B cell (primary cell): ENCODE results near the gene NEURL2. TPM values are rescaled to one million over a fixed set of nuclear protein-coding genes. Genes with fewer than 3 reads are reported as not detected.

ENCODE experiments used
- ATAC-seq: fragments of 200-7000 bp; cut with Tn5 transposase; one replicate; pipeline ENCODE4 v1.10.0; 2021; ENCODE audit warnings: low read depth, mild to moderate bottlenecking, moderate number of reproducible peaks, moderate library complexity
- CTCF ChIA-PET: fragments of 350-600 bp; sonication (Branson Sonifier 250); formaldehyde crosslinking; loops from one replicate; lab custom pipeline; 2021; ENCODE audit warnings: antibody characterized with exemption, inconsistent platforms; lab: Charles Lee
- POLR2A ChIA-PET: fragments of 350-600 bp; sonication (Branson Sonifier 250); formaldehyde crosslinking; loops from one replicate; lab custom pipeline; 2021; ENCODE audit warnings: antibody characterized with exemption; lab: Charles Lee
- DNase-seq: peaks from one replicate; pipeline ENCODE4 v3.0.0; 2013
- H2AFZ ChIP-seq: 2 replicates; pipeline ENCODE4 v1.6.1; 2012; ENCODE audit warnings: mild to moderate bottlenecking, low read depth, low read length; ENCODE audit not compliant: insufficient read depth, poor library complexity, severe bottlenecking
- H3K27ac ChIP-seq, 2 donors: 1 replicate in 1 of 2; 2 replicates in 1 of 2; pipeline ENCODE4 v1.5.1; 2012 to 2013; ENCODE audit warnings: low read length in 2 of 2, mild to moderate bottlenecking in 2 of 2, moderate library complexity in 1 of 2
- H3K27me3 ChIP-seq, 4 experiments: fragments of 200-600 bp in 1 of 4; sonication (generic) in 1 of 4; replicated peaks in 1 of 4; 1 replicate in 2 of 4; 2 replicates in 2 of 4; pipeline versions ENCODE4 v1.6.1 to v1.7.0; 2013 to 2016; ENCODE audit warnings: low read length in 3 of 4, mild to moderate bottlenecking in 2 of 4, mixed read lengths in 1 of 4, moderate library complexity in 1 of 4; ENCODE audit not compliant: insufficient read depth in 4 of 4, control insufficient read depth in 3 of 4; ENCODE audit errors: control extremely low read depth in 1 of 4
- H3K36me3 ChIP-seq, 2 experiments: replicated peaks in 1 of 2; 1 replicate in 1 of 2; 2 replicates in 1 of 2; pipeline versions ENCODE4 v1.6.1 to v1.7.1; 2013; ENCODE audit warnings: low read length in 1 of 2; ENCODE audit not compliant: insufficient read depth in 2 of 2, control insufficient read depth in 1 of 2; ENCODE audit errors: control extremely low read depth in 1 of 2, extremely low read depth in 1 of 2
- H3K4me1 ChIP-seq, 2 donors: fragments of 200-600 bp in 1 of 2; sonication (generic) in 1 of 2; 1 replicate in 1 of 2; 2 replicates in 1 of 2; pipeline versions ENCODE4 v1.5.1 to v1.6.1; 2013 to 2017; ENCODE audit warnings: low read length in 2 of 2; ENCODE audit not compliant: control insufficient read depth in 2 of 2, insufficient read depth in 2 of 2
- H3K4me2 ChIP-seq: replicated peaks from 2 replicates; pipeline ENCODE3; 2012; ENCODE audit warnings: mild to moderate bottlenecking, low read depth, low read length; ENCODE audit not compliant: poor library complexity, severe bottlenecking
- H3K4me3 ChIP-seq, 5 experiments: fragments of 200-600 bp in 1 of 5; sonication (generic) in 1 of 5; 1 replicate in 3 of 5; 2 replicates in 2 of 5; pipeline versions ENCODE4 v1.5.1 to v1.7.0; 2011 to 2016; ENCODE audit warnings: low read length in 4 of 5, mild to moderate bottlenecking in 4 of 5, low read depth in 2 of 5, control low read depth in 1 of 5, moderate library complexity in 1 of 5; ENCODE audit not compliant: insufficient read depth in 1 of 5; ENCODE audit errors: control extremely low read depth in 1 of 5, extremely low read depth in 1 of 5
- H3K79me2 ChIP-seq: fragments of 200-600 bp; sonication (generic); one replicate; pipeline ENCODE4 v1.6.0; 2016; ENCODE audit warnings: low read length; ENCODE audit not compliant: control insufficient read depth, insufficient read depth
- H3K9ac ChIP-seq: fragments of 200-600 bp; sonication (generic); 2 replicates; pipeline ENCODE4 v1.6.1; 2017; ENCODE audit warnings: mild to moderate bottlenecking, low read length, moderate library complexity
- H3K9me3 ChIP-seq, 3 donors: one replicate each; pipeline versions ENCODE4 v1.6.1 to v1.7.1; 2013; ENCODE audit warnings: low read length in 2 of 3; ENCODE audit not compliant: control insufficient read depth in 2 of 3, insufficient read depth in 1 of 3; ENCODE audit errors: control extremely low read depth in 1 of 3
- H4K20me1 ChIP-seq: 2 replicates; pipeline ENCODE4 v1.6.0; 2012; ENCODE audit warnings: mild to moderate bottlenecking, low read length; ENCODE audit not compliant: insufficient read depth, control insufficient read depth, poor library complexity, severe bottlenecking
- H3K27ac Mint-ChIP-seq: one replicate; pipeline ENCODE4 v1.8.0; 2021; ENCODE audit warnings: mixed read lengths
- H3K27me3 Mint-ChIP-seq: one replicate; pipeline ENCODE4 v1.8.0; 2021; ENCODE audit warnings: mixed read lengths
- H3K4me1 Mint-ChIP-seq: one replicate; pipeline ENCODE4 v1.8.0; 2021; ENCODE audit warnings: mixed read lengths
- H3K4me3 Mint-ChIP-seq: one replicate; pipeline ENCODE4 v1.8.0; 2021; ENCODE audit warnings: mixed read lengths
- H3K9me3 Mint-ChIP-seq: one replicate; pipeline ENCODE4 v1.8.0; 2022; ENCODE audit warnings: mixed read lengths; ENCODE audit not compliant: insufficient read depth
- CTCF ChIP-seq: fragments of 200-600 bp; IDR thresholded peaks from one replicate; pipeline ENCODE4 v1.8.0; 2022; ENCODE audit warnings: antibody characterized with exemption, mild to moderate bottlenecking
- EZH2 ChIP-seq: IDR thresholded peaks from 2 replicates; pipeline ENCODE4 v1.6.1; 2012; ENCODE audit warnings: borderline replicate concordance, low read depth, mild to moderate bottlenecking, moderate library complexity, low read length; ENCODE audit not compliant: insufficient read depth, poor library complexity, severe bottlenecking
- WGBS: methylation state at CpG from one replicate; pipeline ENCODE4 v1.1.5; 2013; ENCODE audit warnings: missing lambda C conversion rate; ENCODE audit not compliant: insufficient coverage; 5-methylcytosine and 5-hydroxymethylcytosine counted together
- intact Hi-C: fragments of 100-400 bp; cut with micrococcal nuclease; formaldehyde crosslinking; loops from one replicate; pipeline ENCODE4 v1.10.0; 2022
- polyA plus RNA-seq: library from polyadenylated mRNA; depleted of rRNA; stranded (reverse); fragments of >200 nt; gene quantifications from 2 replicates; pipeline ENCODE4 v1.2.3, GENCODE V29; 2012
- total RNA-seq, 2 donors: library from RNA; stranded (reverse); fragments of 120-200 nt in 1 of 2; gene quantifications; 1 replicate in 1 of 2; 2 replicates in 1 of 2; pipeline versions ENCODE4 v1.2.3 to v1.2.4, GENCODE V29; 2013 to 2022

Gene NEURL2
- total and polyA plus RNA-seq, 2 donors (not counting 1 experiment from before 2014, with no cell fraction given): 3.3 to 5.4 TPM

GRCh38 chr20:45911486-45912343 lies 20.7 kb upstream of the NEURL2 start, which contains the start of gene PLTP:
Gene PLTP, minus strand, starts transcription at chr20:45912155. Its CDS starts 703 bp downstream, at chr20:45911452.
- Histone ChIP-seq H3K27me3 (peaks cover 0 to 19% (median 9%) of the 10 kb centered on the region in 4 experiments), H3K79me2 (no peaks in the 10 kb centered on the region), H2AFZ (peak within 1 kb of the TSS; percentile 89), H3K9ac (peak within 1 kb of the TSS; percentile 69), H3K4me2 (peak within 1 kb of the TSS; percentile 92), H3K9me3 (peaks cover 0 to 11% (median 0%) of the 10 kb centered on the region in 3 donors), H3K4me1 (peaks cover 14 to 22% of the 10 kb centered on the region in 2 donors), H4K20me1 (no peaks in the 10 kb centered on the region), H3K36me3 (no peaks in the 10 kb centered on the region), H3K4me3 (peak within 1 kb of the TSS in 4 of 5 experiments; percentile 37 to 65 (median 60)), H3K27ac (no peak within 1 kb of the TSS)
- peaks cover 12% of the 10 kb centered on the region for H3K27me3 Mint-ChIP-seq
- H3K4me1 Mint-ChIP-seq: peaks cover 20% of the 10 kb centered on the region
- H3K9me3 Mint-ChIP-seq: no peaks in the 10 kb centered on the region
- H3K4me3 Mint-ChIP-seq: peak within 1 kb of the TSS; percentile 94
- DNase-seq (peak; percentile 69), ATAC-seq (no peak)
- 3% methylated on average over 46 of the region's 58 CpGs for WGBS
- peak within 1 kb of the TSS; percentile 83 for H3K27ac Mint-ChIP-seq
- ChIA-PET POLR2A (interaction anchor here (0.9 to 3.8 kb wide), 4 partner anchors 22 to 60 kb away, joined by 3 to 21 read pairs (median 4); partner anchors contain the start of genes PCIF1 and ZNF335), CTCF (no interaction called here)
- TF ChIP-seq CTCF: no peak
- TF ChIP-seq EZH2: no peak
- intact Hi-C loops: loop anchor here (1.0 kb wide), 5 partner anchors 20 to 61 kb away; partner anchors contain the start of genes ACOT8, CTSA, NEURL2 and PCIF1
